ENCODE results near the gene SV2C.

The SV2C gene

DNA sequence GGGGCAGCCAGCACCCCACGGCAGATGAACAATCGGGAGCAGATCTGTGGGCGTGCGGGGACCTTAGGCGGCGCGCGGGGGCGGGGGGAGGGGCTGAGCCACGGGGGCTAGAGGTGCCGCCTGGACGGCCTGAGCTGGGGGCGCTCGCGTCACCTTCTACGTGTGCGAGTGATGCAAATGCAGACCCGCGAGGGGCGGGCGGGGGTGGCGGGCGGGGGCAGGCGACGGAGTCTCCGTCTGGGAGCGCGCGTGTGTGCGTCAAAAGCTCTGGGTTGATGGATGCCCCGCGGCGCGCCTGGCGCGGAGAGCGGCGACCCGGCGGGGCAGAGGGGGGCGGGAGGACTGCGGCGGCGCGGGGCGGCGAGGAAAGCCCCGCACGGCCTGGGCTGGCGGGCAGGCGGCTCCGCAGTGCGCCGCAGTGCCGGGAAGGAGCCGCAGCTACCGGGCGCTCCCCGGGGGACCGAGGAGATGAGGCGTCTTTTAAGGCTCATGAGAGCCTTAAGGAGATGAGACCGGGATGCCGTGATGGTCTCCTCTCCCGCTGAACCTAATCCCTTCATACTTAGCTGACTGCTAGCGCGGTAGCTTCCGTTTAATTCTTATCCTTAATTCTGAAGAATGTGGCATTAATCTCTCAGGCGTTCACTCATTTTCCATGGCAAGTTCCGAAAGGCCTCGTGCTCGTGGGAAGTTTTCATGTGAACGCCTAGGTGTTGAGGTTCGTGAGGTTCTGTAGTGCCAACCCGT is 1.5 kb downstream of the SV2C start (continued):
- TF ChIP-seq EGR2 (tag by site-specific recombination; IDR thresholded peaks at IDR 0.05; ENCODE audit: low read depth) (peak; percentile 65; the same call in 1 of the 2 replicates), OVOL3 (tag by site-specific recombination; IDR thresholded peaks at IDR 0.05) (no peak), ZNF776 (tag by site-specific recombination; IDR thresholded peaks at IDR 0.05; ENCODE audit: borderline replicate concordance) (no peak), ZFHX2 (tag by site-specific recombination; conservative IDR thresholded peaks at IDR 0.05) (peak; percentile 85), ZNF341 (tag by site-specific recombination; IDR thresholded peaks at IDR 0.05; ENCODE audit: low read depth) (no peak), HOXC10 (CRISPR knock-in tag; IDR thresholded peaks at IDR 0.05) (no peak), SP2 (tag by site-specific recombination; IDR thresholded peaks at IDR 0.05) (peak; percentile 20; the same call in 1 of the 2 replicates), RBAK (tag by site-specific recombination; IDR thresholded peaks at IDR 0.05) (no peak), ZNF175 (tag by site-specific recombination; IDR thresholded peaks at IDR 0.05) (no peak), ZBTB10 (tag by site-specific recombination; IDR thresholded peaks at IDR 0.05) (no peak), BCL11B (tag by site-specific recombination; IDR thresholded peaks at IDR 0.05; ENCODE audit: low read depth) (no peak), HIC1 (tag by site-specific recombination; IDR thresholded peaks at IDR 0.05) (0 out of 2 replicates have a peak, but pooled peaks have one; percentile 19), ZNF221 (tag by site-specific recombination; IDR thresholded peaks at IDR 0.05; ENCODE audit: borderline replicate concordance) (no peak)
- TF ChIP-seq, protein P1, sequence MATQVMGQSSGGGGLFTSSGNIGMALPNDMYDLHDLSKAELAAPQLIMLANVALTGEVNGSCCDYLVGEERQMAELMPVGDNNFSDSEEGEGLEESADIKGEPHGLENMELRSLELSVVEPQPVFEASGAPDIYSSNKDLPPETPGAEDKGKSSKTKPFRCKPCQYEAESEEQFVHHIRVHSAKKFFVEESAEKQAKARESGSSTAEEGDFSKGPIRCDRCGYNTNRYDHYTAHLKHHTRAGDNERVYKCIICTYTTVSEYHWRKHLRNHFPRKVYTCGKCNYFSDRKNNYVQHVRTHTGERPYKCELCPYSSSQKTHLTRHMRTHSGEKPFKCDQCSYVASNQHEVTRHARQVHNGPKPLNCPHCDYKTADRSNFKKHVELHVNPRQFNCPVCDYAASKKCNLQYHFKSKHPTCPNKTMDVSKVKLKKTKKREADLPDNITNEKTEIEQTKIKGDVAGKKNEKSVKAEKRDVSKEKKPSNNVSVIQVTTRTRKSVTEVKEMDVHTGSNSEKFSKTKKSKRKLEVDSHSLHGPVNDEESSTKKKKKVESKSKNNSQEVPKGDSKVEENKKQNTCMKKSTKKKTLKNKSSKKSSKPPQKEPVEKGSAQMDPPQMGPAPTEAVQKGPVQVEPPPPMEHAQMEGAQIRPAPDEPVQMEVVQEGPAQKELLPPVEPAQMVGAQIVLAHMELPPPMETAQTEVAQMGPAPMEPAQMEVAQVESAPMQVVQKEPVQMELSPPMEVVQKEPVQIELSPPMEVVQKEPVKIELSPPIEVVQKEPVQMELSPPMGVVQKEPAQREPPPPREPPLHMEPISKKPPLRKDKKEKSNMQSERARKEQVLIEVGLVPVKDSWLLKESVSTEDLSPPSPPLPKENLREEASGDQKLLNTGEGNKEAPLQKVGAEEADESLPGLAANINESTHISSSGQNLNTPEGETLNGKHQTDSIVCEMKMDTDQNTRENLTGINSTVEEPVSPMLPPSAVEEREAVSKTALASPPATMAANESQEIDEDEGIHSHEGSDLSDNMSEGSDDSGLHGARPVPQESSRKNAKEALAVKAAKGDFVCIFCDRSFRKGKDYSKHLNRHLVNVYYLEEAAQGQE (tag by site-specific recombination; IDR thresholded peaks at IDR 0.05): no peak
- TF ChIP-seq, protein P2, sequence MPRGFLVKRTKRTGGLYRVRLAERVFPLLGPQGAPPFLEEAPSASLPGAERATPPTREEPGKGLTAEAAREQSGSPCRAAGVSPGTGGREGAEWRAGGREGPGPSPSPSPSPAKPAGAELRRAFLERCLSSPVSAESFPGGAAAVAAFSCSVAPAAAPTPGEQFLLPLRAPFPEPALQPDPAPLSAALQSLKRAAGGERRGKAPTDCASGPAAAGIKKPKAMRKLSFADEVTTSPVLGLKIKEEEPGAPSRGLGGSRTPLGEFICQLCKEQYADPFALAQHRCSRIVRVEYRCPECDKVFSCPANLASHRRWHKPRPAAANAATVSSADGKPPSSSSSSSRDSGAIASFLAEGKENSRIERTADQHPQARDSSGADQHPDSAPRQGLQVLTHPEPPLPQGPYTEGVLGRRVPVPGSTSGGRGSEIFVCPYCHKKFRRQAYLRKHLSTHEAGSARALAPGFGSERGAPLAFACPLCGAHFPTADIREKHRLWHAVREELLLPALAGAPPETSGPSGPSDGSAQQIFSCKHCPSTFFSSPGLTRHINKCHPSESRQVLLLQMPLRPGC (tag by site-specific recombination; IDR thresholded peaks at IDR 0.05): no peak
- TF ChIP-seq, protein P3, sequence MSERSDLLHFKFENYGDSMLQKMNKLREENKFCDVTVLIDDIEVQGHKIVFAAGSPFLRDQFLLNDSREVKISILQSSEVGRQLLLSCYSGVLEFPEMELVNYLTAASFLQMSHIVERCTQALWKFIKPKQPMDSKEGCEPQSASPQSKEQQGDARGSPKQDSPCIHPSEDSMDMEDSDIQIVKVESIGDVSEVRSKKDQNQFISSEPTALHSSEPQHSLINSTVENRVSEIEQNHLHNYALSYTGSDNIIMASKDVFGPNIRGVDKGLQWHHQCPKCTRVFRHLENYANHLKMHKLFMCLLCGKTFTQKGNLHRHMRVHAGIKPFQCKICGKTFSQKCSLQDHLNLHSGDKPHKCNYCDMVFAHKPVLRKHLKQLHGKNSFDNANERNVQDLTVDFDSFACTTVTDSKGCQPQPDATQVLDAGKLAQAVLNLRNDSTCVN (tag by site-specific recombination; optimal IDR thresholded peaks at IDR 0.05): peak; percentile 45
- TF ChIP-seq, protein P4, sequence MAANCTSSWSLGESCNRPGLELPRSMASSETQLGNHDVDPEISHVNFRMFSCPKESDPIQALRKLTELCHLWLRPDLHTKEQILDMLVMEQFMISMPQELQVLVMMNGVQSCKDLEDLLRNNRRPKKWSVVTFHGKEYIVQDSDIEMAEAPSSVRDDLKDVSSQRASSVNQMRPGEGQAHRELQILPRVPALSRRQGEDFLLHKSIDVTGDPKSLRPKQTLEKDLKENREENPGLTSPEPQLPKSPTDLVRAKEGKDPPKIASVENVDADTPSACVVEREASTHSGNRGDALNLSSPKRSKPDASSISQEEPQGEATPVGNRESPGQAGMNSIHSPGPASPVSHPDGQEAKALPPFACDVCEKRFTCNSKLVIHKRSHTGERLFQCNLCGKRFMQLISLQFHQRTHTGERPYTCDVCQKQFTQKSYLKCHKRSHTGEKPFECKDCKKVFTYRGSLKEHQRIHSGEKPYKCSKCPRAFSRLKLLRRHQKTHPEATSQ (tag by site-specific recombination; IDR thresholded peaks at IDR 0.05): no peak

All from HEK293 (cell line).